Small intestine (tissue), 7 donors: ENCODE data around the gene CAMK2D. TPM values are rescaled to one million over a fixed set of nuclear protein-coding genes. Genes with fewer than 3 reads are reported as not detected.
A peak's percentile ranks its signal among the peaks of the same experiment; 100 is the strongest.

Source experiments
- DNase-seq, 2 donors: peaks; one replicate each; pipeline versions ENCODE4 v3.0.0 to v3.0.0-alpha.2; 2013
- FAIRE-seq: peaks from 2 replicates; lab custom pipeline; 2012; peaks lifted over from hg19 to GRCh38; lab: Jason Lieb, UNC
- H3K27ac ChIP-seq, 3 donors: one replicate each; pipeline ENCODE4 v1.5.1; 2013; ENCODE audit warnings: low read length in 2 of 3, mild to moderate bottlenecking in 2 of 3, control low read depth in 1 of 3, inconsistent platforms in 1 of 3, low read depth in 1 of 3, moderate library complexity in 1 of 3
- H3K27me3 ChIP-seq, 3 donors: one replicate each; pipeline ENCODE4 v1.6.1; 2013; ENCODE audit warnings: low read length in 3 of 3, inconsistent platforms in 1 of 3; ENCODE audit not compliant: control insufficient read depth in 3 of 3, insufficient read depth in 3 of 3
- H3K36me3 ChIP-seq, 3 donors: one replicate each; pipeline ENCODE4 v1.6.1; 2013; ENCODE audit warnings: low read length in 3 of 3, inconsistent platforms in 1 of 3, low read depth in 1 of 3, mild to moderate bottlenecking in 1 of 3, moderate library complexity in 1 of 3; ENCODE audit not compliant: control insufficient read depth in 3 of 3, insufficient read depth in 2 of 3
- H3K4me1 ChIP-seq, 3 donors: one replicate each; pipeline ENCODE4 v1.6.1; 2013; ENCODE audit warnings: low read length in 2 of 3, inconsistent platforms in 1 of 3, low read depth in 1 of 3, mild to moderate bottlenecking in 1 of 3, moderate library complexity in 1 of 3; ENCODE audit not compliant: control insufficient read depth in 3 of 3, insufficient read depth in 2 of 3
- H3K4me3 ChIP-seq, 3 donors: one replicate each; pipeline ENCODE4 v1.5.1; 2013; ENCODE audit warnings: low read length in 3 of 3, control low read depth in 1 of 3, inconsistent platforms in 1 of 3, low read depth in 1 of 3, mild to moderate bottlenecking in 1 of 3, moderate library complexity in 1 of 3
- H3K9me3 ChIP-seq, 2 donors: one replicate each; pipeline ENCODE4 v1.6.1; 2013; ENCODE audit warnings: low read depth in 1 of 2, low read length in 1 of 2; ENCODE audit not compliant: control insufficient read depth in 2 of 2, insufficient read depth in 1 of 2
- WGBS, 3 donors: extraction: QIAGEN DNeasy Blood & Tissue Kit; methylation state at CpG; one replicate each; pipeline ENCODE4 v1.1.7; 2013; 5-methylcytosine and 5-hydroxymethylcytosine counted together
- polyA plus RNA-seq, 4 donors: library from polyadenylated mRNA; stranded (reverse) in 3 of 4; unstranded in 1 of 4; fragments of 200-250 nt in 3 of 4; fragments of 120-200 nt in 1 of 4; gene quantifications; one replicate each; pipeline versions ENCODE4 v1.2.1 to v1.2.3, GENCODE V29; 2013
- donor health status: healthy with polysubstance abuse.
- donor health status: control.
- donor health status: control.
- donor health status: Bipolar disorder and iron deficiency.
- donor health status: healthy.

CAMK2D gene
- polyA plus RNA-seq, 4 donors = 21.1 to 81.1 (median 24.0) TPM

GRCh38 chr4:113504422-113504821 lies 257.1 kb downstream of the CAMK2D start:
- Histone ChIP-seq H3K9me3 (no peaks in the 10 kb centered on the region), H3K36me3 (peaks cover 0 to 9% (median 4%) of the 10 kb centered on the region in 3 donors), H3K27me3 (no peaks in the 10 kb centered on the region), H3K4me3 (no peak overlapping the region), H3K4me1 (no peaks in the 10 kb centered on the region), H3K27ac (no peak overlapping the region)
- 93 to 98% (median 95%) methylated on average over 3 of the region's 3 CpGs for WGBS, 3 donors
- FAIRE-seq = no peak
- DNase-seq = no peak

GRCh38 chr4:113503691-113504090 lies 257.8 kb downstream of the CAMK2D start:
- no peak for FAIRE-seq
- no peaks in the 10 kb centered on the region for H3K9me3 ChIP-seq
- no peak for DNase-seq

DNA sequence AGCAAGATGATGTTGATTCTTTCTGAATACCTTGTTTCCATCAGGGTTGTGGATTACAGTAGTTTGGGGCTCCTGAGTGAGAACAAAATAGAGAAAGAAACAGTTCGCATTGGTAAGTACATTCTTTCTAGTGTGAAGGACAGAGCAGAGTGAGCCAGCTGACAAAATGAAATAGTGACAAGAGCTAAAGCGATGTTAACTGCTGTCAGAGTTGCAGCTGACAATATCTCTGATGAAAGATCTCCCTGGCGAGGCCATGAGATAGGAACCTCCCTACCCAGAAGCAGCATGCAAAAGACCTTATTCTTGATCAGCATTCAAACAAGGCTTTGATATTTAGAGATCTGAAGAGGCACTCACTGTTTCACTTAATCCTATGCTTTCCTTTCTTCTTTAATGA lies 258.6 kb downstream of the CAMK2D start:
- no peaks in the 10 kb centered on the region for H3K9me3 ChIP-seq
- WGBS, 3 donors = 96 to 97% (median 97%) methylated on average over 3 of the region's 3 CpGs
- peaks cover 0 to 6% (median 4%) of the 10 kb centered on the region in 3 donors for H3K36me3 ChIP-seq
- H3K4me3 ChIP-seq = no peak overlapping the region
- DNase-seq = no peak
- FAIRE-seq = no peak
- H3K27ac ChIP-seq = peak overlapping the region in 1 of 3 donors; percentile 10
- no peaks in the 10 kb centered on the region for H3K27me3 ChIP-seq
- H3K4me1 ChIP-seq = no peaks in the 10 kb centered on the region

More at GRCh38 chr4:113503691-113504090, 257.8 kb downstream of the CAMK2D start:
- H3K27ac ChIP-seq = no peak overlapping the region
- H3K4me1 ChIP-seq = no peaks in the 10 kb centered on the region
- H3K27me3 ChIP-seq = no peaks in the 10 kb centered on the region
- no peak overlapping the region for H3K4me3 ChIP-seq
- H3K36me3 ChIP-seq = peaks cover 0 to 9% (median 4%) of the 10 kb centered on the region in 3 donors

DNA sequence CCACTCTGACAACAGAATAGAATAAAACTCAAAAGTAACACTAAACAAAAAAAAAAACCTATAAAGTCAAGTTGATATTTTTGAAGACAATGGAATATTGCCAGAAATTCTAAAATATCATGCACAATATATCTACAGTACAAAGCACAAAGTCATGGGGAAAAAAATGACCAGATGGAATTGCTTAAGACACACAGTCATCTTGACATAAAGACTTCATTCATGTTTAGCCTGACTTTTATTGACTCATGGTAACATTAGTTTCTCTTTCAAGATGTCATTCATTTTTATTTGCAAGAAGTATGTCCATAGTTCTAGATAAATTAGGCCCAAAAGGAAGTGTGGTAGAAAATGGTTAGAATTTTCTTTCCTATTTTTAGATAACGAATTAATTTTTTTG lies 259.1 kb downstream of the CAMK2D start:
- 95 to 97% (median 95%) methylated on average over 1 of the region's 1 CpG for WGBS, 3 donors

GRCh38 chr4:113500424-113500823 lies 261.1 kb downstream of the CAMK2D start:
- no peaks in the 10 kb centered on the region for H3K27me3 ChIP-seq
- H3K36me3 ChIP-seq = peaks cover 0 to 14% (median 12%) of the 10 kb centered on the region in 3 donors
- H3K9me3 ChIP-seq = peaks cover 0 to 3% of the 10 kb centered on the region in 2 donors
- no peaks in the 10 kb centered on the region for H3K4me1 ChIP-seq
- WGBS, 3 donors = 94 to 96% (median 96%) methylated on average over 4 of the region's 4 CpGs
- H3K4me3 ChIP-seq = no peak overlapping the region
- DNase-seq = no peak
- H3K27ac ChIP-seq = no peak overlapping the region
- no peak for FAIRE-seq

More for the DNA sequence above, 259.1 kb downstream of the CAMK2D start:
- H3K4me3 ChIP-seq = no peak overlapping the region
- no peaks in the 10 kb centered on the region for H3K4me1 ChIP-seq
- peak; percentile 53 for FAIRE-seq
- no peak overlapping the region for H3K27ac ChIP-seq
- H3K36me3 ChIP-seq = peaks cover 0 to 7% (median 6%) of the 10 kb centered on the region in 3 donors
- no peaks in the 10 kb centered on the region for H3K9me3 ChIP-seq
- no peaks in the 10 kb centered on the region for H3K27me3 ChIP-seq
- DNase-seq = peak in 1 of 2 donors; percentile 46

- Histone ChIP-seq H3K4me1 (no peaks in the 10 kb centered on the region), H3K27me3 (no peaks in the 10 kb centered on the region), H3K9me3 (peaks cover 0 to 3% of the 10 kb centered on the region in 2 donors), H3K36me3 (peaks cover 0 to 14% (median 14%) of the 10 kb centered on the region in 3 donors), H3K27ac (no peak overlapping the region), H3K4me3 (no peak overlapping the region)
- no peak for FAIRE-seq
- no peak for DNase-seq
- WGBS, 3 donors = 86 to 97% (median 92%) methylated on average over 1 of the region's 1 CpG
Observed at GRCh38 chr4:113499696-113500095, 261.8 kb downstream of the CAMK2D start.

GRCh38 chr4:113499166-113499565 lies 262.4 kb downstream of the CAMK2D start:
- Histone ChIP-seq H3K36me3 (peaks cover 0 to 14% (median 14%) of the 10 kb centered on the region in 3 donors), H3K27me3 (no peaks in the 10 kb centered on the region), H3K9me3 (peaks cover 0 to 3% of the 10 kb centered on the region in 2 donors), H3K27ac (no peak overlapping the region), H3K4me1 (no peaks in the 10 kb centered on the region), H3K4me3 (no peak overlapping the region)
- FAIRE-seq (no peak), DNase-seq (no peak)
- 92 to 97% (median 94%) methylated on average over 1 of the region's 1 CpG for WGBS, 3 donors

DNA sequence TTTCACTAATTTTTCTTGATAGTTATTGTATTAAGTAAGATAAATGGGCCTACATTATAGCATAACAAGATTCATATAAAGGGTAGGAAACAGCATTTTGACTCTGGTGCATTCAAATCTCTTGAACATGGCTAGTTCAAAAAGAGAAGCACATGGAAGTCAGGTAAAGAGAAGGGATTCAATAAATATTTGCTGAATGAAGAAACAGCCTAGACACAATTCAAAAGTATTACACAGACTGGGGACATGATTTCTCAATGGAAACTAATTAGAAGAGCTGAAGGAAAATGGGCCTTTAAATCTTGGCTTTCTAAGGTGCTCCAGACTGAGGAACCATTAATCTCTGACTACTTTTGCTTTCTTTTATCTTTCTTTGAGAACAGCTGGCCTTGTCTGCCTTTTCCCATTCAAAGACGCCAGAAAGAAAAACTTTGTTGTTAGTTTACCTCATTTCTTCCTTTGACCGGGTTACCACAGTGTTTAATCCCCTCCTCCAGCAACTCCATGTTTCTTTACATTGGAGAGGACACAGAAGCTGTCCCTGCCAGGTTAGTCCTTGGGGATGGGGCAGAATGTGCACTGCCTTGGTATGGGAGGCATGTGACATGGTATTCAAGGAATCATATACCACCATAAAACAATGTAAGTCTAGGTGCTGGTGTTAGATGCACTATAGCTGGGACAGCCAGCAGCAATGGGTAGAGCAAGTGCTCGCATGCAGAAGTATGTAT lies 264.2 kb downstream of the CAMK2D start:
- Histone ChIP-seq H3K27me3 (no peaks in the 10 kb centered on the region), H3K4me3 (no peak overlapping the region), H3K4me1 (no peaks in the 10 kb centered on the region), H3K27ac (no peak overlapping the region), H3K9me3 (peaks cover 0 to 3% of the 10 kb centered on the region in 2 donors), H3K36me3 (peaks cover 0 to 14% (median 12%) of the 10 kb centered on the region in 3 donors)
- no peak for DNase-seq
- no peak for FAIRE-seq
- WGBS, 3 donors = 85 to 95% (median 93%) methylated on average over 3 of the region's 3 CpGs
